ENCODE data around the gene MAGEA10. TPM values are rescaled to one million over a fixed set of nuclear protein-coding genes. Genes with fewer than 3 reads are reported as not detected.

MAGEA10 gene
- total and polyA plus RNA-seq, 9 of the 15 experiments (the other 6 are each of a cell fraction or from before 2014, with no cell fraction given), result 0.06 to 0.45 (median 0.15) TPM; not detected in 4

DNA sequence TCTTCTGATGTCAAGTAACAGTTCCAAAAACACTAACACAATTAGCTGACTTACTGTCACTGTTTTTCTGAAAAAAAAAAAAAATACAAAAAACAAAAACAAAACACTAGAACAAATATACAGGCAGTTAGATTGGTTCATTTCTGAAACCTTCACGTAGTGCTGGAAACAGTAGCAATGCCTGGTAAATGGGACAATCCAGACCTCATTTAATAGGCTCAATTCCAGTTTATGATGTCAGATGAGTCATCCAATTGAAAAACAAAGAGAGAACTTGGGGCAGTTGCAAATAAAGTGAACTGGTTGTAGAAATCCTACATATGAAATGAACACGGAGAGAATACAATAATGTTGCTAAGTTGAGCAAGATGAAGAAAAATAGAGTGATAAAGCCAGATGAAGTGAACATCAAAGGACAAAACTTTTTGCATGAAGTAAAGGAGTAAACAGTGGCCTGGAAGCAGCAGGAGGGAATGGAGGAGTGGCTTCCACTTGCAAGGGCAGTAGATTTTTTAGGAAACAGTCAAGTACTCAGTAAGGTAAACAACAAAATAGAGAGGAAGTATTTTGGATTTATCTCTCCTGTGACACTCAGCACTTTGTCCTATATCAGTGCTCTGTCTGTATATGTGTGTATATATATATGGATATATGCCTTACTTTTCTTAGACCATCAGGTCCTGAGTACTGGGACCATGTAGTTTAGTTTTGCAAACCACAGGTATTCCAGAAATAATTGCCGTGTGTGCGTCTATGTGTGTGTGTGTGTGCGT lies 39.3 kb upstream of the MAGEA10 start (continued):
- TF ChIP-seq, protein P1, sequence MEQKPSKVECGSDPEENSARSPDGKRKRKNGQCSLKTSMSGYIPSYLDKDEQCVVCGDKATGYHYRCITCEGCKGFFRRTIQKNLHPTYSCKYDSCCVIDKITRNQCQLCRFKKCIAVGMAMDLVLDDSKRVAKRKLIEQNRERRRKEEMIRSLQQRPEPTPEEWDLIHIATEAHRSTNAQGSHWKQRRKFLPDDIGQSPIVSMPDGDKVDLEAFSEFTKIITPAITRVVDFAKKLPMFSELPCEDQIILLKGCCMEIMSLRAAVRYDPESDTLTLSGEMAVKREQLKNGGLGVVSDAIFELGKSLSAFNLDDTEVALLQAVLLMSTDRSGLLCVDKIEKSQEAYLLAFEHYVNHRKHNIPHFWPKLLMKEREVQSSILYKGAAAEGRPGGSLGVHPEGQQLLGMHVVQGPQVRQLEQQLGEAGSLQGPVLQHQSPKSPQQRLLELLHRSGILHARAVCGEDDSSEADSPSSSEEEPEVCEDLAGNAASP (IDR thresholded peaks at IDR 0.05), result no peak
- TF ChIP-seq DACH1 (IDR thresholded peaks at IDR 0.05; ENCODE audit: partially characterized antibody) (no peak), TCF3 (CRISPR knock-in tag; IDR thresholded peaks at IDR 0.05) (peak; percentile 65), ATF1 (CRISPR knock-in tag; IDR thresholded peaks at IDR 0.05) (no peak), ATF1 (tag; IDR thresholded peaks at IDR 0.05) (peak; percentile 55; the same call in 1 of the 2 replicates), FOXJ3 (CRISPR knock-in tag; IDR thresholded peaks at IDR 0.05) (0 out of 2 replicates have a peak, but pooled peaks have one; percentile 41), CCNT2 (IDR thresholded peaks at IDR 0.05; ENCODE audit: borderline replicate concordance, extremely low read depth, insufficient read length, low read depth, low read length) (peak; percentile 24), MAFK (IDR thresholded peaks at IDR 0.05; ENCODE audit: low read length) (0 out of 2 replicates have a peak, but pooled peaks have one; percentile 23), TAL1 (IDR thresholded peaks at IDR 0.05) (0 out of 2 replicates have a peak, but pooled peaks have one; percentile 9), NCOA6 (IDR thresholded peaks at IDR 0.05) (0 out of 2 replicates have a peak, but pooled peaks have one; percentile 29), PHF20 (IDR thresholded peaks at IDR 0.05; ENCODE audit: partially characterized antibody) (no peak), MEF2A (IDR thresholded peaks at IDR 0.05; ENCODE audit: control insufficient read depth, low read depth, low read length) (no peak), ZFP30 (CRISPR knock-in tag; IDR thresholded peaks at IDR 0.05; ENCODE audit: borderline replicate concordance) (no peak), SMARCA5 (IDR thresholded peaks at IDR 0.05) (0 out of 2 replicates have a peak, but pooled peaks have one; percentile 12), DPF2 (IDR thresholded peaks at IDR 0.05) (peak; percentile 33; the same call in 1 of the 2 replicates), JUND (IDR thresholded peaks at IDR 0.05; ENCODE audit: borderline replicate concordance, low read depth, low read length) (no peak), JUND (tag; IDR thresholded peaks at IDR 0.05; ENCODE audit: borderline replicate concordance, low read depth, low read length) (peak; percentile 84), BHLHE40 (IDR thresholded peaks at IDR 0.05; ENCODE audit: low read length) (no peak)
- TF ChIP-seq, protein P2, sequence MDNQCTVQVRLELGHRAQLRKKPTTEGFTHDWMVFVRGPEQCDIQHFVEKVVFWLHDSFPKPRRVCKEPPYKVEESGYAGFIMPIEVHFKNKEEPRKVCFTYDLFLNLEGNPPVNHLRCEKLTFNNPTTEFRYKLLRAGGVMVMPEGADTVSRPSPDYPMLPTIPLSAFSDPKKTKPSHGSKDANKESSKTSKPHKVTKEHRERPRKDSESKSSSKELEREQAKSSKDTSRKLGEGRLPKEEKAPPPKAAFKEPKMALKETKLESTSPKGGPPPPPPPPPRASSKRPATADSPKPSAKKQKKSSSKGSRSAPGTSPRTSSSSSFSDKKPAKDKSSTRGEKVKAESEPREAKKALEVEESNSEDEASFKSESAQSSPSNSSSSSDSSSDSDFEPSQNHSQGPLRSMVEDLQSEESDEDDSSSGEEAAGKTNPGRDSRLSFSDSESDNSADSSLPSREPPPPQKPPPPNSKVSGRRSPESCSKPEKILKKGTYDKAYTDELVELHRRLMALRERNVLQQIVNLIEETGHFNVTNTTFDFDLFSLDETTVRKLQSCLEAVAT (IDR thresholded peaks at IDR 0.05), result peak in 1 of 2 experiments; percentile 40; a peak in 1 of 4 replicates
- TF ChIP-seq, protein P3, sequence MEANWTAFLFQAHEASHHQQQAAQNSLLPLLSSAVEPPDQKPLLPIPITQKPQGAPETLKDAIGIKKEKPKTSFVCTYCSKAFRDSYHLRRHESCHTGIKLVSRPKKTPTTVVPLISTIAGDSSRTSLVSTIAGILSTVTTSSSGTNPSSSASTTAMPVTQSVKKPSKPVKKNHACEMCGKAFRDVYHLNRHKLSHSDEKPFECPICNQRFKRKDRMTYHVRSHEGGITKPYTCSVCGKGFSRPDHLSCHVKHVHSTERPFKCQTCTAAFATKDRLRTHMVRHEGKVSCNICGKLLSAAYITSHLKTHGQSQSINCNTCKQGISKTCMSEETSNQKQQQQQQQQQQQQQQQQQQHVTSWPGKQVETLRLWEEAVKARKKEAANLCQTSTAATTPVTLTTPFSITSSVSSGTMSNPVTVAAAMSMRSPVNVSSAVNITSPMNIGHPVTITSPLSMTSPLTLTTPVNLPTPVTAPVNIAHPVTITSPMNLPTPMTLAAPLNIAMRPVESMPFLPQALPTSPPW (CRISPR knock-in tag; IDR thresholded peaks at IDR 0.05), result peak; percentile 3; the same call in 1 of the 2 replicates
- TF ChIP-seq, protein P4, sequence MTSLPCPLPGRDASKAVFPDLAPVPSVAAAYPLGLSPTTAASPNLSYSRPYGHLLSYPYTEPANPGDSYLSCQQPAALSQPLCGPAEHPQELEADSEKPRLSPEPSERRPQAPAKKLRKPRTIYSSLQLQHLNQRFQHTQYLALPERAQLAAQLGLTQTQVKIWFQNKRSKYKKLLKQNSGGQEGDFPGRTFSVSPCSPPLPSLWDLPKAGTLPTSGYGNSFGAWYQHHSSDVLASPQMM (CRISPR knock-in tag; IDR thresholded peaks at IDR 0.05), result no peak
